IMR-90 (cell line): ENCODE measurements around the gene EPB41L1.

Experiments used
- CEBPB ChIP-seq: IDR thresholded peaks from 2 replicates; pipeline ENCODE4 v1.6.1; 2012; ENCODE audit warnings: low read depth, low read length, improper control_type of control experiment
- FOS ChIP-seq: fragments of 150-350 bp; IDR thresholded peaks from 2 replicates; pipeline ENCODE4 v1.6.1; 2016; ENCODE audit warnings: low read depth, low read length
- MAFK ChIP-seq: IDR thresholded peaks from 2 replicates; pipeline ENCODE4 v1.6.1; 2012; ENCODE audit warnings: low read depth, low read length, improper control_type of control experiment
- MXI1 ChIP-seq: IDR thresholded peaks from 2 replicates; pipeline ENCODE4 v1.6.1; 2012; ENCODE audit warnings: low read depth, mild to moderate bottlenecking, low read length, moderate library complexity, borderline replicate concordance
- NFE2L2 ChIP-seq: fragments of 150-350 bp; IDR thresholded peaks from 2 replicates; pipeline ENCODE4 v1.6.1; 2016; ENCODE audit warnings: low read depth, mild to moderate bottlenecking, low read length
- POLR2A ChIP-seq: IDR thresholded peaks from 2 replicates; pipeline ENCODE4 v1.6.1; 2012; ENCODE audit warnings: mild to moderate bottlenecking, low read depth, low read length
- RAD21 ChIP-seq: IDR thresholded peaks from 2 replicates; pipeline ENCODE4 v1.6.1; 2012; ENCODE audit warnings: low read length, improper control_type of control experiment
- RCOR1 ChIP-seq: IDR thresholded peaks from 2 replicates; pipeline ENCODE4 v1.6.1; 2012; ENCODE audit warnings: mild to moderate bottlenecking, low read length, improper control_type of control experiment; ENCODE audit not compliant: insufficient replicate concordance
- RFX5 ChIP-seq: IDR thresholded peaks from 2 replicates; pipeline ENCODE4 v1.8.0; 2012; ENCODE audit warnings: low read depth, mild to moderate bottlenecking, low read length, moderate library complexity
- SMC3 ChIP-seq: fragments of 150-350 bp; IDR thresholded peaks from 2 replicates; pipeline ENCODE4 v1.6.1; 2016; ENCODE audit warnings: low read depth, mild to moderate bottlenecking, antibody characterized with exemption, low read length, moderate library complexity
- TF ChIP-seq, protein P1 (sequence below): conservative IDR thresholded peaks from 2 replicates; pipeline ENCODE4 v1.5.1; 2012; ENCODE audit warnings: mild to moderate bottlenecking, low read depth, low read length, improper control_type of control experiment
- TF ChIP-seq, protein P2 (sequence below): fragments of 150-350 bp; IDR thresholded peaks from 2 replicates; pipeline ENCODE4 v1.6.1; 2016; ENCODE audit warnings: low read depth, mild to moderate bottlenecking, low read length, moderate library complexity, borderline replicate concordance

DNA sequence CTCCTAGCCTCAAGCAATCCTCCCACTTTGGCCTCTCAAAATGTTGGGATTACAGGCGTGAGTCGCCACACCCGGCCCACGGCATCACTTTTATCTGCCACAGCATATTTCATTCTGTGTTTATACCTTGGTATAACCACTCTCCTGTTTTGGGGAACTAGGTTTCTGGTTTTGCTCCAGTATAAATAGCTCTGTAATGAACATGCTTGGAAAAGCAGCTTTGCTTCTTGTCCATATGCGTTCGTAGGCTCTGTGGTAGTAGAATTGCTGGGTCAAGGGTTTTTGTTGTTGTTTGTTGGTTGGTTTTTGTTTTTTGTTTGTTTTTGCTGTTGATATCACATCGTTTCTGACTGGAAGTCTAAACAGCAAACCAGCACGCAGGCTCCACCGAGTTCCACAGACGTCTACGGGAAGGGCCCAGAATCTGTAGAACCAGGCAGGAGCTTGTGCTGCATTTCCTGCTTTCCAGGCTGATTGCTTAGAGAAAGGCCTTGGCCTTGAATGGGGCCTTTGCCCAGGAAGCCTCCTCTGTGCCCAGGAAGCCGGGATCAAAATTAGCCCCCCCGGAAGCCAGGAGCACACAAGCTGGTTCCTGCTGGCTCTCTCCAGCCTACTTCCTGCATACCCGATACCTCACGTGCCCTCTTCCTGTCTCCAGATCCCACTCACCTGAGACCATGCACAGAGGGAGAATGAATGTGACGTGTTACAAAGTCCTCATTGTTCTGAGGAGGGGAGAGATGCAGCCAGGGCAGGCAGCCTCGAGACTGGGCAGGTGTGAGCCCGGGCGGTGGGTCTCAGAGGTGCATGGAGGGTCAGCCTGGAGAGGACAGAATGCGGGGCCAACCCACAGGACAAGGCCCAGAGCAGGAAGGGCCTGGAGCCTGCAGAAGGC, 116.5 kb downstream of the EPB41L1 start:
- TF ChIP-seq, protein P1, sequence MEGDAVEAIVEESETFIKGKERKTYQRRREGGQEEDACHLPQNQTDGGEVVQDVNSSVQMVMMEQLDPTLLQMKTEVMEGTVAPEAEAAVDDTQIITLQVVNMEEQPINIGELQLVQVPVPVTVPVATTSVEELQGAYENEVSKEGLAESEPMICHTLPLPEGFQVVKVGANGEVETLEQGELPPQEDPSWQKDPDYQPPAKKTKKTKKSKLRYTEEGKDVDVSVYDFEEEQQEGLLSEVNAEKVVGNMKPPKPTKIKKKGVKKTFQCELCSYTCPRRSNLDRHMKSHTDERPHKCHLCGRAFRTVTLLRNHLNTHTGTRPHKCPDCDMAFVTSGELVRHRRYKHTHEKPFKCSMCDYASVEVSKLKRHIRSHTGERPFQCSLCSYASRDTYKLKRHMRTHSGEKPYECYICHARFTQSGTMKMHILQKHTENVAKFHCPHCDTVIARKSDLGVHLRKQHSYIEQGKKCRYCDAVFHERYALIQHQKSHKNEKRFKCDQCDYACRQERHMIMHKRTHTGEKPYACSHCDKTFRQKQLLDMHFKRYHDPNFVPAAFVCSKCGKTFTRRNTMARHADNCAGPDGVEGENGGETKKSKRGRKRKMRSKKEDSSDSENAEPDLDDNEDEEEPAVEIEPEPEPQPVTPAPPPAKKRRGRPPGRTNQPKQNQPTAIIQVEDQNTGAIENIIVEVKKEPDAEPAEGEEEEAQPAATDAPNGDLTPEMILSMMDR: no peak
- TF ChIP-seq, protein P2, sequence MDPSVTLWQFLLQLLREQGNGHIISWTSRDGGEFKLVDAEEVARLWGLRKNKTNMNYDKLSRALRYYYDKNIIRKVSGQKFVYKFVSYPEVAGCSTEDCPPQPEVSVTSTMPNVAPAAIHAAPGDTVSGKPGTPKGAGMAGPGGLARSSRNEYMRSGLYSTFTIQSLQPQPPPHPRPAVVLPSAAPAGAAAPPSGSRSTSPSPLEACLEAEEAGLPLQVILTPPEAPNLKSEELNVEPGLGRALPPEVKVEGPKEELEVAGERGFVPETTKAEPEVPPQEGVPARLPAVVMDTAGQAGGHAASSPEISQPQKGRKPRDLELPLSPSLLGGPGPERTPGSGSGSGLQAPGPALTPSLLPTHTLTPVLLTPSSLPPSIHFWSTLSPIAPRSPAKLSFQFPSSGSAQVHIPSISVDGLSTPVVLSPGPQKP: no peak
- no peak for TF ChIP-seq NFE2L2
- TF ChIP-seq RFX5: no peak
- no peak for TF ChIP-seq POLR2A
- TF ChIP-seq RCOR1: no peak
- no peak for TF ChIP-seq FOS
- no peak for TF ChIP-seq CEBPB
- no peak for TF ChIP-seq RAD21
- TF ChIP-seq MAFK: no peak
- TF ChIP-seq SMC3: no peak
- TF ChIP-seq MXI1: no peak
